ENCODE data around the gene LMNA.
"Not testable (repeated sequence)": the region's sequence is repeated elsewhere in the genome, so short reads cannot be mapped to it uniquely, and the experiment has no call there.

DNA sequence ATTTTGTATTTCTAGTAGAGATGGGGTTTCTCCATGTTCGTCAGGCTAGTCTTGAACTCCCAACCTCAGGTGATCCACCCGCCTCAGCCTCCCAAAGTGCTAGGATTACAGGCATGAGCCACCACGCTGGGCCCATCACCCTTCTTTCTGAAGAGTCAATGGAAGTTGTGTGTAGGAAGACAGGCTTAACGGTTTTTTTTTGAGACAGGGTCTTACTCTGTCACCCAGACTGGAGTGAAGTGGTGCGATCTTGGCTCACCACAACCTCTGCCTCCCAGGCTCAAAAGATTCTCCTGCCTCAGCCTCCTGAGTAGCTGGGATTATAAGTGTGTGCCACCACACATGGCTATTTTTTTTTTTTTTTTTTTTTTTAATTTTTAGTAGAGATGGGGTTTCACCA is 2.2 kb downstream of the LMNA start:
- TF ChIP-seq, protein P1, sequence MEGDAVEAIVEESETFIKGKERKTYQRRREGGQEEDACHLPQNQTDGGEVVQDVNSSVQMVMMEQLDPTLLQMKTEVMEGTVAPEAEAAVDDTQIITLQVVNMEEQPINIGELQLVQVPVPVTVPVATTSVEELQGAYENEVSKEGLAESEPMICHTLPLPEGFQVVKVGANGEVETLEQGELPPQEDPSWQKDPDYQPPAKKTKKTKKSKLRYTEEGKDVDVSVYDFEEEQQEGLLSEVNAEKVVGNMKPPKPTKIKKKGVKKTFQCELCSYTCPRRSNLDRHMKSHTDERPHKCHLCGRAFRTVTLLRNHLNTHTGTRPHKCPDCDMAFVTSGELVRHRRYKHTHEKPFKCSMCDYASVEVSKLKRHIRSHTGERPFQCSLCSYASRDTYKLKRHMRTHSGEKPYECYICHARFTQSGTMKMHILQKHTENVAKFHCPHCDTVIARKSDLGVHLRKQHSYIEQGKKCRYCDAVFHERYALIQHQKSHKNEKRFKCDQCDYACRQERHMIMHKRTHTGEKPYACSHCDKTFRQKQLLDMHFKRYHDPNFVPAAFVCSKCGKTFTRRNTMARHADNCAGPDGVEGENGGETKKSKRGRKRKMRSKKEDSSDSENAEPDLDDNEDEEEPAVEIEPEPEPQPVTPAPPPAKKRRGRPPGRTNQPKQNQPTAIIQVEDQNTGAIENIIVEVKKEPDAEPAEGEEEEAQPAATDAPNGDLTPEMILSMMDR (IDR thresholded peaks at IDR 0.05) = not testable (repeated sequence)
- not testable (repeated sequence) for TF ChIP-seq EZH2 (IDR thresholded peaks at IDR 0.05; ENCODE audit: borderline replicate concordance, insufficient read depth, low read depth, low read length, poor library complexity, severe bottlenecking)
